Stimulated activated CD4-positive, alpha-beta T cell treated with anti-CD3 and anti-CD28 coated beads, TNF-alpha, amount 100 ng/mL, for 4 hours (primary cell): ENCODE results near the gene PCGF3.
A peak's percentile ranks its signal among the peaks of the same experiment; 100 is the strongest.
"Not testable (repeated sequence)": the region's sequence is repeated elsewhere in the genome, so short reads cannot be mapped to it uniquely, and the experiment has no call there.

Experiments used
- DNase-seq, 3 experiments: peaks; one replicate each; pipeline ENCODE4 v3.0.0-alpha.2; 2020; ENCODE audit warnings: low read depth in 3 of 3

PCGF3 gene

DNA sequence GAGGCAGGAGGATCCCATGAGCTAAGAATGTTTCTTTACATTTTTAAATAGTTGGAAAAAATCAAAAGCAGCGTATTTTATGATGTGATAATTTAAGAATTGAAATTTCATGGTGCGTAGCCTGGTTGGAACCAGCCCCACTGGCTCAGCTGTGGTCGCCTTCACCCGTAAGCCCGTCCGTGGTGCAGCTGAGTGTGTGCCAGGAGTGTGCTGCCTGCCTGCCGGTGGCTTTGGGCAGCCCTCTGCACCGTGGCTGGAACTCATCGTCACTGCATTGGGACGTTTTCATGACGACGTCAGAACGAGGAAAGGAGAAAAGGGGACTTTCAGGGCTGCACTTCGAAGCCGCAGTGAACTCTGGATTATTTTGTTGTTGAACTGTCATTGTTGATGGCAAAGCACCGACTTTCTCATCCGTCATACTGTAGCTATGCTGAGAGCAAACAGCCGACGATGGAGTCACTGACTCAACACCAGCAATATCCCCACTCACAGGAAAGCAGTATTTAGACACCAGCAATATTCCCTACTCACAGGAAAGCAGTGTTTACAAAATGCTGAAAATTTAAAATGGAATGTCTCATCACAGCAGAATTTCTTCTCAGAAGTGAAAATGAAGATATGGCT, 35.1 kb downstream of the PCGF3 start:
- no peak for DNase-seq

DNA sequence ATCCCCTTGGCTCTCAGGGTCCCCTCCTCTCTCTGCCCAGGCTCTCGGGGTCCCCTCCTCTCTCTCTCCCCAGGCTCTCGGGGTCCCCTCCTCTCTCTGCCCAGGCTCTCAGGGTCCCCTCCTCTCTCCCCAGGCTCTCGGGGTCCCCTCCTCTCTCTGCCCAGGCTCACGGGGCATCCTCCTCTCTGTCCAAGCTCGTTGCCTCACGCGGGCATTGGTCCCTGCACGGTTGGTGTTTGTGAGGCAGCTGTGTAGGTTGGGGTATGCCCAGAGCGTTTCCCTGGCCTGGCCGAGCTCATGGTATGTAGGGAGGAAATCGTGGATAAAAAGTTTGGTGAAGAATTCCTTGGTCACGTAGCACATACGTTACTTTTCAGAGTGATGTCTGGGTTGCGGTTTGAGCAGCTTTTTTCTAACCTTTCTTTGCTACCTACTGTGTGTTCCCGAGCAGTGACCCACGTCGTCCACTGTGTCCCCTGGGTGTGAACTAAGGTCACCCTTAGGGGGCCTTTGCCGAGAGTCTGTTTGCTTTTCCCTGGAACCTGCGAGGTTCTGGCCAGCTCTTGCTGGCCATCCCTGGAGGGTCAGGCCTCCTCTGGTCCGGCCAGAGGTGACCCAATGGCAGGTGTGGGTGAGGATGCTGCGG, 36.6 kb downstream of the PCGF3 start:
- DNase-seq: no peak

GRCh38 chr4:742742-743311, 37.2 kb downstream of the PCGF3 start:
- DNase-seq: peak; percentile 66 to 71 (median 67)

GRCh38 chr4:743463-744211, 38.0 kb downstream of the PCGF3 start:
- DNase-seq: no peak

DNA sequence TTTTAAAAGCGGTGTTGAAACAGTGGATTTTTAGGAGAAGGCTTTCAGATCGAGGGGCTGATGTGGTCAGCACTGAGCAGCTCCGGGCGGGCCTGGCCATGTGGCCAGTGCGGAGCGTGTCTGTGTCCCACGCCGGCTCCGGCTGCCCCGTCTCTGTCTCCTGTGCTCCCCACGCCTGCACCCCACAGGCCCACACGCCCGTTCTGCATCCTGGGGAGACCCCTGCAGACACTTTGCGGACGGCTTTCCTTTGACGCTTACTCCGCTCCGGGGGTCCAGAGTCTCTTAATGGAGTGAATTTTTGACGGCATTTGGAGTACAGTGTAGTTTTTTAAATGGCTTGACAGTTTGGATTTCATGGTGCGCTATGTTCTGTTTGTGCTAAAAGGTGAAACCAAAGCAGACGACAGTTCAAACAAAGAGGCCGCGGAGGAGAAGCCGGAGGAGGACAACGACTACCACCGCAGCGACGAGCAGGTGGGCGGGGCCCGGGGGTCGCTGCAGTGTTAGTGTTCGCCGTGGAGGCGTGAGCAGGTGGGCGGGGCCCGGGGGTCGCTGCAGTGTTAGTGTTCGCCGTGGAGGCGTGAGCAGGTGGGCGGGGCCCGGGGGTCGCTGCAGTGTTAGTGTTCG, 38.7 kb downstream of the PCGF3 start:
- no peak for DNase-seq

- no peak for DNase-seq
These were observed 42.0 kb downstream of the PCGF3 start for GRCh38 chr4:747546-748170.

- DNase-seq: no peak
These were observed 42.8 kb downstream of the PCGF3 start for GRCh38 chr4:748461-748860.

- no peak for DNase-seq
These were observed 44.4 kb downstream of the PCGF3 start for GRCh38 chr4:749698-750666.

GRCh38 chr4:751676-752075, 46.0 kb downstream of the PCGF3 start:
- no peak for DNase-seq

DNA sequence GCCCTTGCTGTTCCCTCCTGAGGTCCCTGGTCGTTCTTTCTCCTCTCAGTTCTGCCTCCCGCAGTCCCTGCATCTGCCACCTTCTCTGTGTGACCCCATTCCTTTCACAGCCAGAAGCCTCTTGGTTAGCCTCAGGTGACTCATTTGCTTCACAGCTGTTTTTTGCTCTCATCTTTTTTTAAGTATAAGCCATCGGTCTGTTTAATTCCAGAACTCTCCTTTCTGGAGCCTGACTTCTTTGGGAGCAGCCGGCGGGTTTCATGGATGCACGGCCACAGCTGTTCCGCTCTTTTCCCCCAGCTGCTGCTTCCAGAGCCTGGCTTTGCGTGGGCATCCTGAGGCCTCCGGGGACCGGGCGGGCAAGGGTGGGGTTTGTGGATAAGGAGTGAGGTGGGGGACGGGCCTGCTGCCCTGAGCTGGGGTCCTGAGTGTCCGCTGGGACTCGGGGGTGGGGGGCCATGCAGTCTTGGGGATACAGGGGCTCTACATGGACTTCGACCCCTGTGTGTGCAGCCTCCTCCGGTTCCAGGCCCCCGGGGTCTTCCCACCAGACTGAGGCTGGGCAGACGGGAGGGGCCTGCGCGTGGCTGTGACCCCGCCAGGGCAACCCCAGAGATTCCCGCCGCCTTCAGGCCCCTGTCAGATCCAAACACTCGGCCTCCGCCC, 46.7 kb downstream of the PCGF3 start:
- no peak for DNase-seq

DNA sequence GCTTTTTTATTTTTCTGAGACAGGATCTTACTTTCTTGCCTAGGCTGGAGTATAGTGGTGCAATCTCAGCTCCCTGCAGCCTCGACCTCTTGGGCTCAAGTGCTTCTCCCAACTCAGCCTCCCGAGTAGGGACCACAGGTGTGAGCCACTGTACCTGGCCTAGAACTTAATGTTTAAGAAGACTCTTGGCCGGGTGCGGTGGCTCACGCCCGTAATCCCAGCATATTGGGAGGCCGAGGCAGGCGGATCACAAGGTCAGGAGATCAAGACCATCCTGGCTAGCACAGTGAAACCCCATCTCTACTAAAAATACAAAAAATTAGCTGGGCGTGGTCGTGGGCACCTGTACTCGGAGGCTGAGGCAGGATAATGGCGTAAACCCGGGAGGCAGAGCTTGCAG, 47.6 kb downstream of the PCGF3 start:
- DNase-seq: not testable (repeated sequence)

DNA sequence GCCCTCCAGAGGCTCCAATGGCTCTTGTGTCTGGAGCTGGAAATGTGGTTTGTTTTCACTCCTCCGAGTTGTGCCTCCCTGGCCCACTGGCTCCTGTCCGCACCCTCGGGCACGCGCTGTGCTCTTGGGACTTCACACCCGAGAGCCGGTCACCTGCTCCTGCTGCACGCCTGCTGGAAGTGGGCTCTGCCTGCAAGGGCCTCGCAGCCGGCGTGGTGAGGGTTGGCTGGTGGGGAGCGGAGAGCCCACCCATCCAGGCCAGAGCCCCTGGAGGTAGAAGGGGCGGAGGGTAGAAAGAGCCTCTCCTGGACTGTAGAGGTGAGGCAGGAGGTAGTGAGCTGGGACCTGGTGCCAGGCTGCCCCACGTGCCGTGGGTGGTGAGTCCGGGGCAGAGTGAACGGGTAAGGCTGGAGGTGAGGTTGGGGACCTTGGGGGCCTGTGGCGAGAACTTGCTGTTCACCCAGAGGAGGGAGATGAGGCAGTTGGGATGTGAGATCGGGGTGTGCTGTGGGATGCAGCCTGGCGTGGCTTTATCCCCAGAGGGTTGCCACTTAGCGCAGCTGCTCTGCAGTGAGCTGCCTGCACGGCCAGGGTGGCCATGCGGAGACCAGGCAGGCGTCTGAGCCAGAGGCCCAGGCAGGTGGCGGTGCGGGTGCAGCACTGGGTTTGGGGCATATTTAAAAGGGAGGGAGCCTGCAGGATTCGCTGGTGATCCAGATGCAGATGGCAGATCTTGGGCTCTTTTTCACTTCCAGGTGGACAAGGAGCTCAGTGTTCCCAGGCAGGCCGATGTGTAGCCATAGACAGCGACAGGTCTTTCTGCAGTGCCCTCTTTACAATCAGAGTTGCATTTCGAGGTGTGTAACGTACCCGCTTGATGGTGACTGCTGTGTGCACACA, 48.8 kb downstream of the PCGF3 start:
- no peak for DNase-seq

DNA sequence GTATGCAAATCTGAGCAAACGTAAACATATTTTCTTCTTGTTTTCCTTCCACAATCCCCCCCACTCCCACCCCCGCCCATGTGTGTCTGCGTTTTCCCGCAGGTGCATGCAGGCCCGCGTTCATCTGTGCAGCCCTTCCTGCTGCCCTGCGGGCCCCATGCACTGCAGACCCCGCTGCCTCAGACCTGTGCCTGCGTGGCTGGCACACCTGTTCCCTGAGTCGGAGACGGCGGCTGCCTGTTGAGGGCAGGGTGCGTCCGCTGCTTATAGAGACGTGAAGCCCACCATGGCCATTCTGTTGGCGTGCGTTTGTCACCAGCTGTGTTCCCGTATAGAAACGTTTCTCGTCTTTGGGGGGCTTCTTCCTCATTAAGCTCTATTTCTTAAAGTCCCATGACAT, 51.5 kb downstream of the PCGF3 start:
- DNase-seq: no peak

- DNase-seq: not testable (repeated sequence)
These were observed 54.2 kb downstream of the PCGF3 start for GRCh38 chr4:759810-760209.

DNA sequence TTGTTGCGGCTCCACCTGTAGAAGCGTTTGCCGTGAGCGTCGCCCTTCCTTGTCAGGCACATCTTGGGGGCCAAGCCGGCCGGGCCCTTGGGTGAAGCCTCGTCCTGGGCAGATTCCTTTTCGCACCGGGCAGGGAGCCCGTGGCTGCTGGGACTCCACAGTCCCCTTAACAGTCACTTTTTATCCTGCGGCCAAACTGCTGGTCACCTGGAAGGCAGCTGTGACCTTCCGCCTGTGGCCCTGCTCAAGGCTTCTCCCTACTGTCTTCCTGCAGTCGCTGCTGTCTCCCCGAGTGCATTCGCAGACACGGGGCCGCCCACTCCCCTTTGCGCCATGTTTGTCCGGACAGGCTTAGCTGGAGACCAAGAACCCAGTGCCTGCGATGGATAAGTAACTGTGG, 55.0 kb downstream of the PCGF3 start:
- no peak for DNase-seq

GRCh38 chr4:761086-761485, 55.5 kb downstream of the PCGF3 start:
- no peak for DNase-seq

DNA sequence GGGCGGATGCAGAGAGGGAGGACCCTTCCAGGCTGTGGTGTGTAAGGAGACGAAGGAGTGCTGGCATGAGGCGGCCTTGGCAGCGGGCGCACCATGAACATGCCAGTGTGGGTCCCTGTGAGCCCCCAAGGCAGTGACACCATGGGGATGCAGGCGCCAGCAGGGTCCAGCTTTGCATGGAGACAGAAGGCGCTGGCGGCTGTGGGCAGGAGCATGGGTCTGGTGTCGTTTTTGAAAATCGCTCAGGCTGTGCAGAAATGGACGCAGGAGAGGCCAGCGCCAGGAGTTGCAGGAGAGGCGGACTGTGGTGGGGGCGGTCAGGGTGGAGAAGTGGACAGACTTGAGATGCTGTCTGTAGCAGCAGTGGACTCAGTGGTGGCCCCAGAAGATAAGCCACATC, 56.1 kb downstream of the PCGF3 start:
- no peak for DNase-seq

GRCh38 chr4:762211-763190, 56.9 kb downstream of the PCGF3 start:
- DNase-seq: no peak
